ENCODE data around the gene UST.
"Not testable (repeated sequence)": the region's sequence is repeated elsewhere in the genome, so short reads cannot be mapped to it uniquely, and the experiment has no call there.

The UST gene

GRCh38 chr6:149028767-149029405 is 282.1 kb downstream of the UST start:
- peak; percentile 79 for DNase-seq
- in situ Hi-C loops (cut with MboI; ENCODE audit: low pct_unique_long_range_greater_than_20kb, low sequenced_read_pairs) = no loop called here

GRCh38 chr6:149031201-149031858 is 284.5 kb downstream of the UST start:
- in situ Hi-C loops (cut with MboI; ENCODE audit: low pct_unique_long_range_greater_than_20kb, low sequenced_read_pairs) = no loop called here
- no peak for DNase-seq

GRCh38 chr6:149031859-149032598 is 285.2 kb downstream of the UST start:
- no peak for DNase-seq
- in situ Hi-C loops (cut with MboI; ENCODE audit: low pct_unique_long_range_greater_than_20kb, low sequenced_read_pairs) = no loop called here

DNA sequence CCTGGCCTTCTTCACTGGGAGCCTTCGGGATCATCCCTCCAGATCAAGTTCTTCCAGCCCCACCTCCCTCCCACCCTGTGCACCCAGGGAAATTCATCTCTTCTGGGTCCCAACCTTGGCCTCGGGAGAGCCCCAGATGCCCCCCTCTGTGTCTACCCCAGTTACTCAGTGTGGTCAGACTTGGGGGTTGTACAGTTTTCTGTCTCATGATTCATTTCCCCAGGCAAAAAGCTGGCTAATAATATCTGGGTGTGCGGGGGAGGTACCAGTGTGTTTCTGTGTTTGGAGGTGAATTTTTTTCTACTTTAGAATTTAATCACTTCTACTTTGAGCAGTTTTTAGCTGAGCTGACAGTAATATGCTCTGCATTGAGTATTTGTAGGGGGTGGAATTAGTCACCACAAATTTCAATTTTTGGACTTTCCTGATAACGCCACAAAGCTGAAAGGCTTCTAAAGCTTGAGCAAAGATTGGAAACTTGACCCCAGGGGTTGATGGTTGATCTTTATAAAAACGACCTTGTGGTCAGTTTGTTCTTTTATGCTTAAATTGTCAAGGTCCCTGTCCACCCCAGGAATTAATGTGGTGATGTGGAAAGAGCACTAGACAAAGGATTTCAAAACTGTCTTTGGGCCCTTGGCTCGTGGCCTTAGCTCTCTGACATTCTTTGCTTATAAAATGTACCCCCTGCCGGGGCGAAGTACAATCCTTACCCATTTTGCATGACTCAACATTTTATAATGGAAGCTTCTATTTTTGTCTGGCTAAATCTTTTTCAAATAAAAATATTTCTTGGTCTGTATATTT is 286.0 kb downstream of the UST start:
- in situ Hi-C loops (cut with MboI; ENCODE audit: low pct_unique_long_range_greater_than_20kb, low sequenced_read_pairs) = no loop called here
- no peak for DNase-seq

DNA sequence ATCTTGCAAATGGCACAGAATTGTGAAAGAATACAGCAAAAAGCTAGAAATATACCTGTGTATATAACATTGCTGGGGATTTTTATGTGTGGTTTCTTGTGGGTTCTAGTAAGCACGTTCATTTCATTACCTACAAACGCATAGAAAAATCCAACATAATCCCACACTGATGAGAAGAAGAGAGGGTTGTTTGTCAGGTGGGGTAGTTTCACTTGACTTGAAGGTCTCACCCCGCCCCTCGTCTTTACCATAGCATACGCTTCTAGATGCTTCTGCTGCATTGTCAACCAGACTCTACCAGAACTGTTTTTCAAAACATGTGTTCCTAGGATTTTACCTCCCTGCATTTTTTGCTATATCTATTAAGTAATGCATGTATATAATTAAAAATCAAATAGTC is 286.6 kb downstream of the UST start:
- DNase-seq = no peak
- in situ Hi-C loops (cut with MboI; ENCODE audit: low pct_unique_long_range_greater_than_20kb, low sequenced_read_pairs) = no loop called here

DNA sequence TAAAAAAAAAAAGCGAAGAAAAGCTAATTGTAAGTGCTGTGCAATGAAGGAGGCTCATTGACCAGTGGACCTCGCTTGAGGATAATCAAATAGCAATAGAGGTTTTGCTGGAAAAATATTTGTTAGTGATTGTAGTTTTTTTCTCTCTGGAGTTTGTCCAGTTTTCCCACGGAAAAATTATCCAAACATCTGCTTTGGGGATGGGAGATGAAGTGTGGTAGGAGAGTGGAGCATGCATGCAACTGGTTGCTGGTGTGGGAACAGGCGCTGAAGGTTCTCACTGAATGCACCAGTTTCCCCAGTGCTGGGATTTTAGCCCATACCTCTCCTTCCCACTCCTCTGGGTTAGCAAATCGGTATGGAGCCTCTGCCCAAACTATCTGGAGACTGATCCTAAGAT is 288.9 kb downstream of the UST start:
- in situ Hi-C loops (cut with MboI; ENCODE audit: low pct_unique_long_range_greater_than_20kb, low sequenced_read_pairs) = no loop called here
- DNase-seq = no peak

DNA sequence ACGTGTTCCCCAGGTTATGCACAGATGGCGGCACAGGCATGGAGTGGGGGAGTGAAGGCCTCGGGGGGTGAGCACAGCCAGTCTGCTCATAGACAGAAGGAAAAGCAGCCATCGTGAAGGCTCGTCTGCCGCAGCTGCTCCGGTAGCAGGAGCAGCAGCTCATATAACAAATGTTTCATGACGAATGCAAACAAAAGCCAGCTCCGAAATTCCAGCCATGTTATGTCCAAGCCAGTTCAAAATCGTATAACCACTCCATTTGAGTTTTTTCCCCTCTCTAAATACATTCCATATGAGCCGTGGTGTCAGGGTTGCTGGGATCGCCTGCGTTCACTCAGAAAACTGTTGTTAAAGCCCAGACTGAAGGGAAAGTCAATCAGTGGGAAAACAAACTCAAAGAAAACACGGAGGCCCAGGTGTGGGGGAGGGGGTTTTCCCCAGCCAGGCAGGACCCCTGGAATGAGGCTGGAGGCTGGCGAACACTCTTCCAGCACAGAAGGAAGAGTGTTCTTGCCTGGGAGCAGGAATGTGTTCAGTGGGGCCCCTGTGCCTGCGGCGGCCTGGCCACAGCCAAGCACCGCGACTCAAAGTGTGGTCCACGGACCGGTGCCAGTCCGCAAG is 290.3 kb downstream of the UST start:
- no peak for DNase-seq
- in situ Hi-C loops (cut with MboI; ENCODE audit: low pct_unique_long_range_greater_than_20kb, low sequenced_read_pairs) = no loop called here

- DNase-seq; in situ Hi-C loops (cut with MboI; ENCODE audit: low pct_unique_long_range_greater_than_20kb, low sequenced_read_pairs): not testable (repeated sequence)
Observed at GRCh38 chr6:149039025-149039424, 292.2 kb downstream of the UST start.

DNA sequence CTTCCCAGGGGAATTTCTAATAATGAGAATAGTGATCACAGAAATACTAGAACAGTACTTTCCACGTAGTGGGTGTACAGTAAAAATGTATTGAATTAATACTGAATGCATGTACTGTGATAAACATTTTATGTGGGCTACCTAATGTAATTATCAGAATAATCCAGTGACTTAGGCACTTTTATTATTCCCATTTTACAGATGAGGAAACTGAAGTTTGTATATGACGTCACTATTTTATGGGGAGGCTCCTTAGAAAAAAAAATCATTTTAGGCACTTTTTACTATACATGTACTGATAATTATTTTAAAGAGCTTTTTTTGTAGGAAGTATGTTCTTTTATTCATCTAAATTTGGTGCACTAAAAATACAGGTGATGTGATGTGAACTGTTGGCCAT is 295.1 kb downstream of the UST start:
- DNase-seq = no peak
- in situ Hi-C loops (cut with MboI; ENCODE audit: low pct_unique_long_range_greater_than_20kb, low sequenced_read_pairs) = no loop called here

DNA sequence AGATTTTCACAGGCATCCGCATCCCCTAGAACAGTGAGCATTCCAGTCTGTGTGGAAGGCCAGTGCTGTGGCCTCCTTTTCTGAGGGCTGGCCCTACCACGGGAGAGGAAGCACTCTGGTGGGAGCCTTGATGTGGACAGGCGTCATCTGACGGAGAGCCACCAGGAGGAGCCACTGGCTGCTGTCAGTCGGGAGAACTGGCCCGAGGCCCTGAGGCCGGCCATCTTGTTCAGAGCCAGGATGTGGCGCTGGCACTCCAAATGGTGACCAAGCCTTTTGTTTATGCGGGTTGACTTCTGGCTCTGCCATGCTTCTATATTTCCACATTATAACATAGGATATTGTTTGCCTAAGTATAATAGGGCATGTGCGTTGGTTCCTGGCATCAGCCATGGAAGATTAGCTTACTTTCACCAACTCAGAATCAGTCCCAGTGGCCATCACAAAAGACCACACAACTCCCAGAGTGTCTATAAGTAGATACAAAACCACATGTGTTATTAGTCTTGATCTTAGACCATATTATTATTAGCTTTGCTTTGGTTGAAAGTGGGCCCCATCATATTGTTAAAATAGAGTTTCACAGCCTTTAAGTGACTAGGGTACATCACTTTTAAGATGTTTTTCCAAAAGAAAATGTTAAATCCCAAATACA is 296.8 kb downstream of the UST start:
- in situ Hi-C loops (cut with MboI; ENCODE audit: low pct_unique_long_range_greater_than_20kb, low sequenced_read_pairs) = no loop called here
- peak; percentile 45 for DNase-seq

DNA sequence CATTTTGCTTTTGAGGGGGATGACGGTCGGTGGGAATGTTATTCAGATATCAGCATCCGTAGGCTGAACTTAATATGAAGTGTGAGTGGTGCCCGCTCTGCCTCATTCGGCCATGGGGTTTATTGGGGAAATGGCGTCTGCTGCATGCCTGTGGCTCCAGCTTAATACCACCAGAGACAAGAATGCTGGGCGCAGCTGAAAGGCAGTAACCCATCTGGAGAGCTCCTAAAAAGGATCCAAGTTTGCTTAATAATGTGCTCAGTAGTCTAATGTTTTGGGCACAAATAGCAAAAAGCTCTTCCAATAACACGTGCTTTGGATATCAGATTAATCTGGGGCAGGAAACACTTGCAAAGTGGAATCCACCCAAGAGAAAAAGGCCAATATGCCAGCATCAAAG is 297.7 kb downstream of the UST start:
- in situ Hi-C loops (cut with MboI; ENCODE audit: low pct_unique_long_range_greater_than_20kb, low sequenced_read_pairs) = no loop called here
- no peak for DNase-seq

GRCh38 chr6:149045404-149045803 is 298.6 kb downstream of the UST start:
- peak; percentile 27 for DNase-seq
- in situ Hi-C loops (cut with MboI; ENCODE audit: low pct_unique_long_range_greater_than_20kb, low sequenced_read_pairs) = no loop called here

- in situ Hi-C loops (cut with MboI; ENCODE audit: low pct_unique_long_range_greater_than_20kb, low sequenced_read_pairs) = no loop called here
- DNase-seq = no peak
Observed at GRCh38 chr6:149046164-149046821, 299.5 kb downstream of the UST start.

GRCh38 chr6:149046822-149047246 is 300.0 kb downstream of the UST start:
- in situ Hi-C loops (cut with MboI; ENCODE audit: low pct_unique_long_range_greater_than_20kb, low sequenced_read_pairs) = no loop called here
- no peak for DNase-seq

GRCh38 chr6:149049230-149049629 is 302.4 kb downstream of the UST start:
- no peak for DNase-seq
- in situ Hi-C loops (cut with MboI; ENCODE audit: low pct_unique_long_range_greater_than_20kb, low sequenced_read_pairs) = no loop called here

DNA sequence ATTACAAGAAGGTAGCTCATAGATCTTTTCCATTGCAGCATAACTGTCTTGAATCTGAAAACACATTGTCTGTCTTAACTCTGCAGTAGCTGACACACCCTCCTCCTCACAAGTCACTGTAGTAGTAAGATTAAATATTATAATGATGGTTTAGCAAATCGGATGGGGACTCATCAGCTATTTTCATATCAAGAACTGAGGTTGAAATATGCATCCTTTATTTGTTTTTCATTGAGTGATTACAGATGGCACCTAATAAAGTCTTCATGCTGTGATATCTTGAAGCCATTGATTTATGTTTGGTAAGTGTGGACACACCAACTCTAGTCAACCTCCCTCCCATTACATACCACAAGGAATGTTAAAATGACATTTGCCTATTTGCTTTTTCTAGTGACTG is 303.3 kb downstream of the UST start:
- in situ Hi-C loops (cut with MboI; ENCODE audit: low pct_unique_long_range_greater_than_20kb, low sequenced_read_pairs) = no loop called here
- DNase-seq = no peak

- in situ Hi-C loops (cut with MboI; ENCODE audit: low pct_unique_long_range_greater_than_20kb, low sequenced_read_pairs) = no loop called here
- DNase-seq = no peak
Observed at GRCh38 chr6:149052350-149053106, 305.7 kb downstream of the UST start.

Data from KBM-7 (cell line).